Right atrium auricular region (tissue), 2 donors: ENCODE measurements around the gene SLC35G6. TPM values are rescaled to one million over a fixed set of nuclear protein-coding genes. Genes with fewer than 3 reads are reported as not detected.

Source experiments
- DNase-seq: peaks from one replicate; pipeline ENCODE4 v3.0.0-alpha.2; 2019; ENCODE audit warnings: low spot score
- H3K27ac ChIP-seq, 2 donors: fragments of 200-600 bp; sonication (generic); 1 replicate in 1 of 2; 2 replicates in 1 of 2; pipeline ENCODE4 v1.5.1; 2016 to 2019
- H3K27me3 ChIP-seq, 2 donors: fragments of 200-600 bp; sonication (generic); one replicate each; pipeline versions ENCODE4 v1.5.1 to v1.6.0; 2017 to 2019
- H3K36me3 ChIP-seq: fragments of 200-600 bp; sonication (generic); one replicate; pipeline ENCODE4 v1.5.1; 2016
- H3K4me1 ChIP-seq, 2 donors: fragments of 200-600 bp; sonication (generic); one replicate each; pipeline versions ENCODE4 v1.5.1 to v1.6.0; 2017 to 2019
- H3K4me3 ChIP-seq, 2 donors: fragments of 200-600 bp; sonication (generic); 1 replicate in 1 of 2; 2 replicates in 1 of 2; pipeline ENCODE4 v1.5.1; 2017 to 2019; ENCODE audit warnings: mild to moderate bottlenecking in 1 of 2, moderate library complexity in 1 of 2
- H3K9me3 ChIP-seq, 2 donors: fragments of 200-600 bp; sonication (generic); one replicate each; pipeline ENCODE4 v1.5.1; 2019
- CTCF ChIP-seq, 2 donors: fragments of 200-600 bp; sonication (generic); IDR thresholded peaks; one replicate each; pipeline ENCODE4 v1.5.1; 2019; ENCODE audit warnings: antibody characterized with exemption in 2 of 2
- total RNA-seq, 2 donors: library from RNA; depleted of rRNA; stranded (reverse); fragments of >200 nt; gene quantifications; one replicate each; pipeline ENCODE4 v1.1.0, GENCODE V29; 2016

SLC35G6 gene
- total RNA-seq, 2 donors from 2014 or later: not detected

GRCh38 chr17:7511108-7511507 lies 29.9 kb downstream of the SLC35G6 start:
- Histone ChIP-seq H3K27me3 (no peaks in the 10 kb centered on the region), H3K4me3 (no peak overlapping the region), H3K4me1 (no peaks in the 10 kb centered on the region), H3K27ac (no peak overlapping the region), H3K36me3 (peaks cover 78% of the 10 kb centered on the region), H3K9me3 (no peaks in the 10 kb centered on the region)
- TF ChIP-seq CTCF (IDR thresholded peaks at IDR 0.05): no peak
- DNase-seq: no peak

GRCh38 chr17:7512105-7512504 lies 30.9 kb downstream of the SLC35G6 start:
- H3K36me3 ChIP-seq: peaks cover 68% of the 10 kb centered on the region
- no peak for DNase-seq
- H3K27ac ChIP-seq: no peak overlapping the region
- no peak for TF ChIP-seq CTCF (IDR thresholded peaks at IDR 0.05)
- no peak overlapping the region for H3K4me3 ChIP-seq
- no peaks in the 10 kb centered on the region for H3K4me1 ChIP-seq
- H3K9me3 ChIP-seq: no peaks in the 10 kb centered on the region
- H3K27me3 ChIP-seq: no peaks in the 10 kb centered on the region

- H3K27me3 ChIP-seq: no peaks in the 10 kb centered on the region
- TF ChIP-seq CTCF (IDR thresholded peaks at IDR 0.05): no peak
- H3K4me3 ChIP-seq: no peak overlapping the region
- H3K4me1 ChIP-seq: no peaks in the 10 kb centered on the region
- no peaks in the 10 kb centered on the region for H3K9me3 ChIP-seq
- DNase-seq: no peak
- H3K27ac ChIP-seq: no peak overlapping the region
- peaks cover 63% of the 10 kb centered on the region for H3K36me3 ChIP-seq
Observed at GRCh38 chr17:7512824-7513540, 31.7 kb downstream of the SLC35G6 start.

GRCh38 chr17:7513850-7514419 lies 32.7 kb downstream of the SLC35G6 start:
- Histone ChIP-seq H3K27me3 (no peaks in the 10 kb centered on the region), H3K9me3 (no peaks in the 10 kb centered on the region), H3K4me1 (no peaks in the 10 kb centered on the region), H3K27ac (no peak overlapping the region), H3K36me3 (peaks cover 54% of the 10 kb centered on the region), H3K4me3 (no peak overlapping the region)
- no peak for TF ChIP-seq CTCF (IDR thresholded peaks at IDR 0.05)
- no peak for DNase-seq

GRCh38 chr17:7515911-7516610 lies 34.8 kb downstream of the SLC35G6 start:
- Histone ChIP-seq H3K4me1 (no peaks in the 10 kb centered on the region), H3K36me3 (peaks cover 33% of the 10 kb centered on the region), H3K9me3 (no peaks in the 10 kb centered on the region), H3K27me3 (no peaks in the 10 kb centered on the region), H3K27ac (no peak overlapping the region), H3K4me3 (no peak overlapping the region)
- no peak for DNase-seq
- TF ChIP-seq CTCF (IDR thresholded peaks at IDR 0.05): no peak
